Fibroblast of mammary gland (primary cell): ENCODE data around the gene TAOK1.

ENCODE experiments used
- DNase-seq: peaks from one replicate; pipeline ENCODE4 v3.0.0-alpha.2; 2010; ENCODE audit warnings: low read depth
- H3K4me3 ChIP-seq: 2 replicates; pipeline ENCODE4 v1.5.1; 2011; ENCODE audit warnings: low read depth, mild to moderate bottlenecking, low read length, moderate library complexity; ENCODE audit not compliant: control insufficient read depth
- TF ChIP-seq, protein P1 (sequence below): conservative IDR thresholded peaks from 2 replicates; pipeline ENCODE4 v1.5.1; 2011; ENCODE audit warnings: low read depth, low read length, inconsistent platforms; ENCODE audit not compliant: control insufficient read depth, insufficient read depth

The TAOK1 gene

GRCh38 chr17:29579866-29580771 is 190.0 kb downstream of the TAOK1 start:
- no peak overlapping the region for H3K4me3 ChIP-seq
- TF ChIP-seq, protein P1, sequence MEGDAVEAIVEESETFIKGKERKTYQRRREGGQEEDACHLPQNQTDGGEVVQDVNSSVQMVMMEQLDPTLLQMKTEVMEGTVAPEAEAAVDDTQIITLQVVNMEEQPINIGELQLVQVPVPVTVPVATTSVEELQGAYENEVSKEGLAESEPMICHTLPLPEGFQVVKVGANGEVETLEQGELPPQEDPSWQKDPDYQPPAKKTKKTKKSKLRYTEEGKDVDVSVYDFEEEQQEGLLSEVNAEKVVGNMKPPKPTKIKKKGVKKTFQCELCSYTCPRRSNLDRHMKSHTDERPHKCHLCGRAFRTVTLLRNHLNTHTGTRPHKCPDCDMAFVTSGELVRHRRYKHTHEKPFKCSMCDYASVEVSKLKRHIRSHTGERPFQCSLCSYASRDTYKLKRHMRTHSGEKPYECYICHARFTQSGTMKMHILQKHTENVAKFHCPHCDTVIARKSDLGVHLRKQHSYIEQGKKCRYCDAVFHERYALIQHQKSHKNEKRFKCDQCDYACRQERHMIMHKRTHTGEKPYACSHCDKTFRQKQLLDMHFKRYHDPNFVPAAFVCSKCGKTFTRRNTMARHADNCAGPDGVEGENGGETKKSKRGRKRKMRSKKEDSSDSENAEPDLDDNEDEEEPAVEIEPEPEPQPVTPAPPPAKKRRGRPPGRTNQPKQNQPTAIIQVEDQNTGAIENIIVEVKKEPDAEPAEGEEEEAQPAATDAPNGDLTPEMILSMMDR: peak; percentile 88
- DNase-seq: peak; percentile 80

DNA sequence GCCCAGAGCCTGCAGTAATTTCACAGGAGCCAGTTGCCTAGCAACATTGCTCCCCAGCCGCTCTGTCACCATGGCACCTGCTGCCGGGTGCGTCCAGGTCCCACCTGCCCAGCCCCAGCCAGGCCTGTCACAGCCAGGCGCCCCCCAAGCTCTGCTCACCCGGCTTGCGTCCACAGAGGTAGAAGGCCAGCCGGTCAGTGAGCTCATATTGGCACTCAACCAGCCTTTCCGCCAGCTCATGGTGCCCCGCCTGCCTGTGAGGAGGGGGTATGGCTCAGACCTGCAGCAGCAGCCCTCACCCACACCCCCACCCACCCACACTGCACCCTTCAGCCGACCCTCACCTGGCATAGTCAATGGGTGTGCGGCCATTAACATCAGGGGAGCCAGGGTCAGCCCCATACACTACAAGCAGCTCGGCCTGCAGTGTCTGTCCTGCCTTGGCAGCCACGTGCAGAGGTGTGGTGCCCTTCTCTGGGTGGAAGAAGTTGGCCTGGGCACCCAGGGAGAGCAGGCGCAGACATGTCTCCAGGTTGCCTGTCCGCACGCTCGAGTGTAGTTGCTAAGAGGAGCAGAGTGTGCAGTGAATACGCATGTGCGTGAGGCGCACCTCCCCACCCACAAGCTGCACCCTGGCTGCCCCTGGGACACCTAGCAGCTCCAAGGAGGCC is 191.6 kb downstream of the TAOK1 start:
- TF ChIP-seq, protein P1: no peak
- no peak overlapping the region for H3K4me3 ChIP-seq
- no peak for DNase-seq

DNA sequence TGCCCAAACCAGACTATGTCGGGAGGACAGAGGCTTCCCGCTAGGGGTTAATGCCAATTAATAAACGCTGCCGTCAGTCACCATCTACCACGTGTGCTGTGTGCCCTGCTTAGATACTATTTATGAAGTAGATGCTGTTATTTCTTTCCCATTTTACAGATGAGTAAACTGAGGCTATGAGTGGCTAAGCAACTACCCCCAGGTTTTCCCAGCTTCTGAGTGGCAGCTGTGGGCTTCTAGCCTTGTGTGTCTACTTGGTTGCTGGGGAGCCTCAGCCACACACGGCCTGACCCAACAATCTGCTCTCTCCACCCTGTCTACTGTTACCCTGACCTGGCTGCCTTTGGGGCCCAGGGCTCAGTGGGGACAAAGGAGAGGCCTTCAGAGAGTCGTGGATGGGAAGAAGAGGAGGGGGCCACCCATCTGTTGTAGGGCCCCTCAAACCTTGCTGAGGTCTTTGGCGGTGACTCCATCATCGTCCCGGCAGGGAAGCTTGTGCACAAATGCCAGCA is 192.1 kb downstream of the TAOK1 start:
- DNase-seq: no peak
- H3K4me3 ChIP-seq: no peak overlapping the region
- TF ChIP-seq, protein P1: no peak

GRCh38 chr17:29582772-29583171 is 192.6 kb downstream of the TAOK1 start:
- TF ChIP-seq, protein P1: no peak
- no peak for DNase-seq
- H3K4me3 ChIP-seq: no peak overlapping the region

DNA sequence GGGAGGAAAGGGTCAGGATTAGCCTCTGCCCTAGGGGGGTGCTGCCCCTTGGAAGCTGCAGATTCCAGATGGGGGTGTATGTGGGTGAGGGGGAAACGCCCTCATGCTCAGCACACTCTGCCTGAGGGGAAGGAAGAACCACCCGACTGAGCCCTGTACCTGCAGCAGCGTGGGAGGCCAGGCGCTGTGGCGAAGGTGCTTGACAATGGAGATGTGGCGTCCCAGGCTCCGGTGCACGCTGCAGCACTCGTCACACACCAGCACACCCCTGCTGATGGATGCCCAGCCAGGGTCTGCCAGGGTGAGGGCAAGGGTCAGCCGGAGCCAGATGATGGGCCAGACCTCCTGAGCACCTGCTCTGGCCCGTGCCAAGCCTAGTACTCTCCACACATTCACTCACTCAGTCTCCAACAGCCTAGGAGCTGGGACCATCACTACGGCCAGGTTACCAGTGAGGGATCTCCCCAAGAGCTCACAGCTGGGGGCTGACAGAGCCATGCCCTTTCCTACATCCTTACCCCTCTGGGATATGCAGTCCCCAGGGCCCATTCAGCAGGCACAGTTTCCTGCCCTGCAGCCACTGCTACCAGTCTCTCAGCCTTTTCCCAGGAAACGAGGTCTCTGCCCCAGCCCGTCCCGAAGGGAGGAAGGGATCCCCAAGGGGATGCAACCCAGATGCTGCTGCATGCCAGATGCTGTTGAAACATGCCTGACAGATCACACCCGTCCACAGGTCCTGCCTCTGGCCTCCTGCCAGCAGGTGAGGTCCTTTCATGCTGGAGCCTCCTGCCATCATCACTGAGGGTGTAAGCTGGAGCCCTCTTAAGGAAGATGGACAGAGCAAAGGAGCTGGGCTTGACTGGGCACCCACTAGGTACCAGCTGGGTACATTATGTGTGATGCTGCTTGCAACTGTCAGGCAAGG is 193.4 kb downstream of the TAOK1 start:
- TF ChIP-seq, protein P1: no peak
- DNase-seq: no peak
- no peak overlapping the region for H3K4me3 ChIP-seq
